Brain microvascular endothelial cell (primary cell): ENCODE data around the gene RNU6-1.

Experiments
- DNase-seq: peaks from one replicate; pipeline ENCODE4 v3.0.0-alpha.2; 2020
- H3K27ac ChIP-seq: fragments of 250-450 bp; sonication (Bioruptor Pico); 2 replicates; pipeline ENCODE4 v1.5.1; 2020; ENCODE audit warnings: mild to moderate bottlenecking, moderate library complexity
- H3K27me3 ChIP-seq: fragments of 250-450 bp; sonication (Bioruptor Pico); replicated peaks from 2 replicates; pipeline ENCODE4 v1.5.1; 2020; ENCODE audit warnings: mild to moderate bottlenecking
- H3K36me3 ChIP-seq: fragments of 250-450 bp; sonication (Bioruptor Pico); replicated peaks from 2 replicates; pipeline ENCODE4 v1.5.1; 2020; ENCODE audit warnings: mild to moderate bottlenecking
- H3K4me3 ChIP-seq: 2 replicates; pipeline ENCODE4 v1.5.1; 2011; ENCODE audit warnings: low read depth, mild to moderate bottlenecking, control low read depth, low read length, moderate library complexity
- in situ Hi-C: cut with HindIII; loops from 2 replicates; pipeline ENCODE4 v1.10.0; 2017; ENCODE audit warnings: low sequenced_read_pairs, low pct_ligation_motif_present
- TF ChIP-seq, protein P1 (sequence below): IDR thresholded peaks from 2 replicates; pipeline ENCODE4 v1.5.1; 2011; ENCODE audit warnings: low read depth, mild to moderate bottlenecking, moderate library complexity, low read length, control low read depth, inconsistent platforms; ENCODE audit errors: missing control alignments

RNU6-1 gene

DNA sequence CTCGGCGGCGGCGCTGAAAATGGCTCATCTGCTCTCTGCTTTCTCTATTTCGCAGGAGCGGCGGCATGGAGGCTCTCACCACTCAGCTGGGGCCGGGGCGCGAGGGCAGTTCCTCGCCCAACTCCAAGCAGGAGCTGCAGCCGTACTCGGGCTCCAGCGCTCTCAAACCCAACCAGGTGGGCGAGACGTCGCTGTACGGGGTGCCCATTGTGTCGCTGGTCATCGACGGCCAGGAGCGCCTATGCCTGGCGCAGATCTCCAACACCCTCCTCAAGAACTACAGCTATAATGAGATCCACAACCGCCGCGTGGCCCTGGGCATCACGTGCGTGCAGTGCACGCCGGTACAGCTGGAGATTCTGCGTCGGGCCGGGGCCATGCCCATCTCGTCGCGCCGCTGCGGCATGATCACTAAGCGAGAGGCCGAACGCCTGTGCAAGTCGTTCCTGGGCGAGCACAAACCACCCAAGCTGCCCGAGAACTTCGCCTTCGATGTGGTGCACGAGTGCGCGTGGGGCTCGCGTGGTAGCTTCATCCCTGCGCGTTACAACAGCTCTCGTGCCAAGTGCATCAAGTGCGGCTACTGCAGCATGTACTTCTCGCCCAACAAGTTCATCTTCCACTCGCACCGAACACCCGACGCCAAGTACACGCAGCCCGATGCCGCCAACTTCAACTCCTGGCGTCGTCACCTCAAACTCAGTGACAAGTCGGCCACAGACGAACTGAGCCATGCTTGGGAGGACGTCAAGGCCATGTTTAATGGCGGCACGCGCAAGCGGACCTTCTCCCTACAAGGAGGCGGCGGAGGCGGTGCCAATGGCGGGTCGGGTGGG is 13.7 kb downstream of the RNU6-1 start:
- peaks cover 96% of the 10 kb centered on the region for H3K27me3 ChIP-seq

DNA sequence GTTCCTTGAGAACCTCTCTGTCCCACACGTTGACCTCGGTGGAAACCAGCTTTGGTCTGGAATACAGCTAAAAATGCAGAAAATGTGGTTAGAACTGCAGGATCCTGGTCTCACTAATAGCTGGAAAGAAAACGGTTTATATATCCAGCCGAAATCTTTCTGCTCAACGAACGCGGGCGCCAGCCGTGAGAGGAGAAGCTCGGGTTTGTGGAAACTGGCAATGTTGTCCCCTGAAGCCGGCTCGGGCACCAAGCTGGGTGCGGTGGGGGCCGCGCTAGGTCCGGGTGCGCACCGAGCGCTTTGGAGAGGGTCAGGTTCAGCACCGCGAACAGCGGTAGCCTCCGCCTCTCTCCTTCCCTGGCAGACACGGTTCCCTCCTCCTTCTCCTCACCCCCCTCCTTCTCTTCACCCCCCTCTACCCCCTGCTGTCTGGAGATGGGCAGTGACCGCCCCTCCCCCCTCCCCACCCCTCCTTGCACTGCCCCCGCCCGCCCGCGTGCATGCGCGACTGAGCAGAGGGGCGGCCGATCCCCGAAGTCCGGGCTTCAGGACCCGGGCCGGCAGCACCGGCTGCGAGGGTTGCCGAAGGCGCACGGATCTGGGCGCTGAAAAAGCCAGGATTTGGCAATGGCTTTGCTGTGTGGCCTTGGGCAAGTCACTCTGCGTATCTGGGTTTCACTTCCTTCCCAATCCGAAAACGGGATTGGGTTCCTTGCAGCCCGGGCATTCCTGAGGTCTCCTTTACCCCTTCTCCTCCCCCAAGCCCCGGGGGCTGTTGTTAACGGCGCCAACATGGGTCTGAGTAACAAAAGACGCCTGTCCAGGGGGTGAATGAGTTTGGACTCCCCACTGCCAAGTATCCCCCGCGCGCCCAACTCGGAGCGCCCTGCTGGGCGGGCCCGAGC is 14.6 kb downstream of the RNU6-1 start, which contains the start of gene SKOR1:
SKOR1 (plus strand) TSS at position 534 of the 905 bp plus-strand sequence; CDS start at position 628, 94 bp downstream.
- DNase-seq, result peak; percentile 22
- TF ChIP-seq, protein P1, sequence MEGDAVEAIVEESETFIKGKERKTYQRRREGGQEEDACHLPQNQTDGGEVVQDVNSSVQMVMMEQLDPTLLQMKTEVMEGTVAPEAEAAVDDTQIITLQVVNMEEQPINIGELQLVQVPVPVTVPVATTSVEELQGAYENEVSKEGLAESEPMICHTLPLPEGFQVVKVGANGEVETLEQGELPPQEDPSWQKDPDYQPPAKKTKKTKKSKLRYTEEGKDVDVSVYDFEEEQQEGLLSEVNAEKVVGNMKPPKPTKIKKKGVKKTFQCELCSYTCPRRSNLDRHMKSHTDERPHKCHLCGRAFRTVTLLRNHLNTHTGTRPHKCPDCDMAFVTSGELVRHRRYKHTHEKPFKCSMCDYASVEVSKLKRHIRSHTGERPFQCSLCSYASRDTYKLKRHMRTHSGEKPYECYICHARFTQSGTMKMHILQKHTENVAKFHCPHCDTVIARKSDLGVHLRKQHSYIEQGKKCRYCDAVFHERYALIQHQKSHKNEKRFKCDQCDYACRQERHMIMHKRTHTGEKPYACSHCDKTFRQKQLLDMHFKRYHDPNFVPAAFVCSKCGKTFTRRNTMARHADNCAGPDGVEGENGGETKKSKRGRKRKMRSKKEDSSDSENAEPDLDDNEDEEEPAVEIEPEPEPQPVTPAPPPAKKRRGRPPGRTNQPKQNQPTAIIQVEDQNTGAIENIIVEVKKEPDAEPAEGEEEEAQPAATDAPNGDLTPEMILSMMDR, result no peak
- no peak within 1 kb of the TSS for H3K4me3 ChIP-seq
- H3K27ac ChIP-seq, result no peak within 1 kb of the TSS
- in situ Hi-C loops, result loop anchor here (25.0 kb wide), 1 partner anchor 363 kb away; no protein-coding TSS in a partner anchor
- H3K36me3 ChIP-seq, result no peaks in the 10 kb centered on the region
- H3K27me3 ChIP-seq, result peaks cover 96% of the 10 kb centered on the region

More for the DNA sequence above, 13.7 kb downstream of the RNU6-1 start:
- in situ Hi-C loops, result no loop called here
- Histone ChIP-seq H3K4me3 (no peak overlapping the region), H3K27ac (no peak overlapping the region), H3K36me3 (no peaks in the 10 kb centered on the region)
- TF ChIP-seq, protein P1, result no peak
- DNase-seq, result no peak

DNA sequence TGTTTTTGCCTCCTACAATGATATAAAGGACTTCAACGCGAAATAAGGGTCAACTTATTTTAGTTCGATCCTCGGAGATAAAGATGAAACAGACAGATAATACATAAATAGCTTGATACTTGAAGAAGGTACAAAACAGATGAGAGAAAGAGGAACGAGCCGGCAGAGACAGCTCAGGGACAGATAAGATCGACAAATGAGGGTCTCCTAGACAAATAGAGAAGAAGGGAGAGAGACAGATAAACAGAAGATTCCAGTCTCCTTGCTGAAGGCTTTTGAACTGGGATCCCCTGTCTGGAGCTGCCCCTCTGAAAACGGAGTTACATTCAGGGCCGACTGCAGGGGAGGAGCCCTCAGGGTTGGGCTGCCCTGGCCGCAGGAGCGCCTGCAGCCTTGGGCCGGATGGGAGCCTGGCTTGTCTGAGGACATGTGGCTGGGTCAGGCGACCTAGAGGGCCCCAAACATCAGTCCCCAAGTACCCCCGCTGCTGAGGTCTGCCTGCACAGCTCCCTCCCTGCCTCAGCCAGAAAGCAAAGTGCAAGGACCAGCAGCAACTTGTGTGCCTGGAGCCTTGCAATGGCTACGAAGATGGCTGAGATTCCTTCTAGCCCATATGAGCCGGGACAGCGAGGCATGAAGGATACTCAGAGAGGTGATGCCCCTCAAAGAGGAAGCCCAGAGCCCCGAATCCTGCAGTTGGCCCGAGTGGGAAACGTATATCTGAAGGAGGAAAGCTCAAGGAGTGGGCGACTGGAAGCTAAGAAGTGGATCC is 15.5 kb downstream of the RNU6-1 start:
- H3K36me3 ChIP-seq, result no peaks in the 10 kb centered on the region
- TF ChIP-seq, protein P1, result no peak
- no peak for DNase-seq
- no peak overlapping the region for H3K27ac ChIP-seq
- H3K27me3 ChIP-seq, result peaks cover 96% of the 10 kb centered on the region
- H3K4me3 ChIP-seq, result no peak overlapping the region
- in situ Hi-C loops, result loop anchor here (25.0 kb wide), 1 partner anchor 362 kb away; no protein-coding TSS in a partner anchor

GRCh38 chr15:67823314-67824196 is 16.3 kb downstream of the RNU6-1 start:
- no peak for DNase-seq
- no peak overlapping the region for H3K4me3 ChIP-seq
- H3K27ac ChIP-seq, result no peak overlapping the region
- in situ Hi-C loops, result loop anchor here (25.0 kb wide), 1 partner anchor 361 kb away; no protein-coding TSS in a partner anchor
- no peaks in the 10 kb centered on the region for H3K36me3 ChIP-seq
- peaks cover 94% of the 10 kb centered on the region for H3K27me3 ChIP-seq
- TF ChIP-seq, protein P1, result no peak
